Activated T-cell treated with anti-CD3 and anti-CD28 coated beads, Interleukin-2, amount 50 U/mL, for 48 hours (primary cell): ENCODE measurements around the gene CACNA1B.
"Not testable (repeated sequence)": the region's sequence is repeated elsewhere in the genome, so short reads cannot be mapped to it uniquely, and the experiment has no call there.

Source experiments
- DNase-seq, 2 experiments: peaks; one replicate each; pipeline ENCODE4 v3.0.0-alpha.2; 2020

CACNA1B gene

DNA sequence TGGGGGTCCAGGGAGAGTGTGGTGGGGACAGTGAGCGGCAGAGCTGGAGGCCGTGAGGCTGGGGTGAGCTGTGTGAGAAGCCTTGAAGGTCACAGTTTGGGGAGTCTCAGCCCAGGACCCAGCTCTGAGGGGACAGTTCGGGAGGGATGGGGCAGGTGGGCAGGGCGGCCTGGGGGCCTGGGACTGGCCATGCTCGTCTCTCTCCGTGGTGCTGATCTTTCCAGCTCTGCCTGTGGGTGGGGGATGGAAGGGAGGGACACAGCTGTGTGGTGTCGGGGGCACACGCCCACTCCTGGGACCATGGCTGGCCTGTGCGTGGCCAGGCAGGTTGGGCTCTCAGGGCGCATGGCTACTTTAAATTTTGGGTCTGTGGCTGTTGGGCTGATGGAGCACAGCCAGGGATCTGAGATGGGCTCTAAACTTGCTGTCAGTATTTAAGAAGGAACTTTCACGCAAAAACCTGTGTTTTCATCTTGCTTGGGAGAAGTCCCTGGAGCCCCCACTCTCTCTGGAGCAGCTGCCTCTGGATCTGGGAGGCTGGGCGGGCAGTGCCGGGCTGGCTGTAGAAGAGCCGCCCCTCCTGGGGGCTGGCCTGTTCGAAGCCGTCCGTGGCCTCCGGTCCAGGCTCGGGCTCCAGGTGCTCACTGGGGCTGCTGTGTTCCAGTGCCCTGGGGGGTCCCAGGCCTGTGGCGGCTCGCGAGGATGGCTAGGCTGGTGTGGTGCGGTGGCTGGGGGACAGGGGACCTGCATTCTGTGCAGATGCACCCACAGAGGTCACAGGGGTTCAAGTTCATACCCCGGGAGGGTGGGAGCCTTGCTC, 13.4 kb downstream of the CACNA1B start:
- DNase-seq = not testable (repeated sequence)

DNA sequence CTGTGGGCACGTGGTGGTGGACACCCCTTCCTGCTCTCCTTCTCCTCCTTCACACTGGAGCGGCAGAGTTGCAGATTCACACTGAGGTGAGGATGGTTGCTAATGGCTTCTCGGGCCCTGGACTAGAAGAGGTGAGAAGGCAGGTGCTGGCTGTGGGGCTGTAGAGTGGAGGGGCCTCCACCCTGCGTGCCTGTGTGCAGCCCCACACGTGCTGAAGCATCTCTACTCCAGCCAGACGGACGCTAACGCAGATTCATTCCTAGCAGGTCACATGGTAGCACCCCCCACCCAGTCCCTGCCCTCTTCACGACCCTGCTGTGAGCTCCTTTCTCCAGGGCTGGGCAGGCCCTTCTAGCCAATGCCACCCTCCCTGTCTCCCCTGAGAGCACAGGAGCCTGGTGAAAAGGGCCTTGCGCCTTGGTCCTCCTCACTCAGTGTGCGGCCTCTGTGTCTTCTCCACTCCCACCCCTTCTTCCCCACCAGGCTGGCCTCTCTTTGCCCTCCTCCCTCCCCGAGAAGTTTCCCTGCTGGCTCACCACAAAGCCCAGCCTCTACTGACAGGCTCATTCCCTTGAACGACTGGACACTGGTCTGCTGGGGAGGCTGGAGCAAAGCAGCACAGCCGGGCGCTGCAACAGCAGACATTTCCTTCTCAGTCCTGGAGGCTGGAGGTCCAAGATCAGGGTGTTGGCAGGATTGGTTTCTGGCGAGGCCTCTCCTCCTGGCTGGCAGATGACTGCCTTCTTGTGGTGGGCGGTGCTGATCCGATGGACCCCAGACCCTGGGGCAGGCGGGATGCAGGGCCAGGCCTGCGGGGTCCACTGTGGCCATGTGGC, 14.2 kb downstream of the CACNA1B start:
- no peak for DNase-seq

DNA sequence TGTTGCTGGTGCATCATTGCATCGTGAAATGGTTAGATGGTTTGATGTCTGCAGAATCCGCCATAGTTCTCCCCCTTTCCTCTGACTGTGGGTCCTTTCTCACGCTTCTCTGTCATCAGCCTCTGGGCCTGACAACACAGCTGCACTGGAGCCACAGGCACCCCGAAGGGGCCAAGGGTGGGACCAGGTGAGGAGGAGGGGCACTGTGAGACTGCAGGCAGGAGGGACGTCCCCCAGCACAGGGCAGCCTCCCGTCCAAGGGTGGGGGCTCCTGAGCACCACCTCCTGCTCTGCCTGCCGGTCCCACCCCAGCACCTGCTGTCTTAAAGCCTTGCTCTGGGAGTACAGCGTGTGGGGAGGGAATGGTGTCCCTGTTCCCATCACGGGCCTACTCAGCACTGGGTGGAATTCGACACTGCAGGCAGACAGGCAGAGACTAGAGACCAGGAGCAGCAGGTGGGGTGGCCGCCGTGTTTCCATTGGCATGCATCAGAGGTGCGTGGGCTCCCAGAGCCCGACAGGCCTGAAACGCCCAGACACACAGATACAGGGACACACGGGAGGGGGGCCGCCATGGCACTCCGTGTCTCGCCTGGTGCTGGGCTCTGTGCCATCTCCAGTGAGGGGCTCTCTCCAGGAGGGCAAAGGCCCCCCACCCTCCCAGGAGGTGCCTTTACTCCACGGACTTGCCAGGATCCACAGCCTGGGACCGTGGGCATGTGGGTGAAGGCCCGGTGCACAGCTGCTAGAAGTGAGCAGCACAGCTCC, 15.0 kb downstream of the CACNA1B start:
- DNase-seq = no peak

DNA sequence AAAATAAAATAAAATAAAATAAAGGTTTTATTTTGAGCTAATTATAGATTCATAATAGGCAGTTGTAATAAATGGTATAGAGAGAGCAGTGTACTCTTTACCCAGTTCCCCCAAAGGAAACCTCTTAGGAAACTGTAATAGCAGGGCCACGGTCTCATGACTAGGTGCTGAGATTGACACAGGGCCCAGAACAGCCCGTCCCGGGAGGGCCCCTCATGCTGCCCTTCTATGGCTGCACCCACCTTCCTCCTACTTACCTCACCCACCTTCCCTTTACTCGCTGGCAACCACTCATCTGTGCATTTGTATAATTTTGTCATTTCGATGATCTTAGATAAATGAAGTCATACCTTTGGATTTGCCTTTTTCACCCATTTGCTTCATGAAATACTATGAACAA, 16.1 kb downstream of the CACNA1B start:
- no peak for DNase-seq

DNA sequence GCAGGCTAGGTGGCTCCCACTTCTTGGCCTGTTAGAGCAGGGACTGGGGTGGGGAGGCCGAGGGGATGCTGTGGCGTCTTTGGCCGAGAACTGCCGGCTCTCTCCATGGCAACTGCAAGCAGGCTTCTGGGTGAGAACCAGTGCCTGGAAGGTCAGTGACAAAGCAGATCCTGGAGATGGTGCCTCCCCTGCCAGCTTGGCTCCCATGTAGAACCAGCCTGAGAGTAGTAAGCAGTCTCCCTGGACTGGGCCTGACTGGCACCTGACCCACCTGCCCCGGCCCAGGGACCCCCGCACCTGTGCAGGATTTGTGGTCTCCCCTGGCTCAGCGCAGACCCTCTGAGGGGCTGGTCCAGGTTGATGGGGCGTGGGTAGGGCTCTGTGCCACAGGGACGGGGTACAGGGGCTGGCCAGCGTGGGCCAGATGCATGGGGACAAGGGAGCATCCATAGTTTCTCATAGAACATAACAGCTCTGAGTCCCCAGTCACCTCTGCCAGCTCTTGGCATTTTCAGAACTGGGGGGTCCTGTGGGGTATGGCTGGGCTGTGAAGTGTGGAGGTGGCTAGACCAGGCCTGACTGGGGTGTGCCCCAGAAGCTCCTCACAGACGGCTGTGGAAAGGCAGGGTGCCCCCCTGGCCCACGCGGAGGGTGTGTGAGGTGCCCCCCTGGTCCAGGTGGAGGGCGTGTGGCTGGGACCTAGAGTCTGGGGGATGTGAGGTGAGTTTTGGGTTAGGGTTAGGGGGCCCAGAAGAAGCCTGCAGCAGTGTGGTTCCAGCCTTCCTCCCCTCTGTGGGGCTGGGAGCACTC, 22.2 kb downstream of the CACNA1B start:
- DNase-seq = no peak

DNA sequence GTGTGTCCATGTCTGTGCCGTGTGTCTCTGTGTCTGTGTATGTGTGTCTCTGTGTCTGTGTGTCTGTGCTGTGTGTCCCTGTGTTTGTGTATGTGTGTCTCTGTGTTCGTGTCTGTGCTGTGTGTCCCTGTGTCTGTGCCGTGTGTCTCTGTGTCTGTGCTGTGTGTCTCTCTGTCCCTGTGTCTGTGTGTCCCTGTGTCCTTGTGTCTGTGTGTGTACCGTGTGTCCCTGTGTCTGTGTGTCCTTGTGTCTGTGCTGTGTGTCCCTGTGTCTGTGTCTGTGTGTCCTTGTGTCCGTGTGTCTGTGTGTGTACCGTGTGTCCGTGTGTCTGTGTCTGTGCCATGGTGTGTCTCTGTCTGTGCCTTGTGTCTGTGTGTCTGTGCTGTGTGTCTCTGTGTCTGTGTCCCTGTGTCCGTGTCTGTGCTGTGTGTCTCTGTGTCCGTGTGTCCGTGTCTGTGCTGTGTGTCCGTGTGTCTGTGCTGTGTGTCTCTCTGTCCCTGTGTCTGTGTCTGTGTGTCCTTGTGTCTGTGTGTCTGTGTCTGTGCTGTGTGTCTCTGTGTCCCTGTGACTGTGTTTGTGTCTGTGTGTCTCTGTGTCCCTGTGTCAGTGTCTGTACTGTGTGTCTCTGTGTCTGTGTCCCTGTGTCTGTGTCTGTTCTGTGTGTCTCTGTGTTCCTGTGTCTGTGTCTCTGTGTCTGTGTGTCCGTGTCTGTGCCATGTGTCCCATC, 23.2 kb downstream of the CACNA1B start:
- DNase-seq = no peak

DNA sequence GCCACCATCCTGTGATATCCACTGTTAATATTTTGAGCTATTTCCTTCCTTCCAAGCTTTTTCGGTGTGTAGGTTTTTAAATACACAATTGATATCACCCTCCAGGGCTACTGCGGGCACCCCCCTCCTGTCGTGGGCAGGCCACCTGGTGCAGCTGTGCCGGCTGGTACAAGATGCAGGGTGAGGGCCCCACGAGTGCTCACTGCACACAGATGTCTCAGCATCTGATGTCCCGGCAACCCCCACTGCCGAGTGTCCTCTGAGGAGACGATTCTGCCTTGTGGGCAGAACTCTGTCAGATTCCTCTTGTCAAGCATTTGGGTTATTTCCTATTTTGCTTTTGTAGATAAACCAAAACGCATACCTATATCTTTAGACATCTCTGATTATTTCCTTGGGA, 25.1 kb downstream of the CACNA1B start:
- no peak for DNase-seq

DNA sequence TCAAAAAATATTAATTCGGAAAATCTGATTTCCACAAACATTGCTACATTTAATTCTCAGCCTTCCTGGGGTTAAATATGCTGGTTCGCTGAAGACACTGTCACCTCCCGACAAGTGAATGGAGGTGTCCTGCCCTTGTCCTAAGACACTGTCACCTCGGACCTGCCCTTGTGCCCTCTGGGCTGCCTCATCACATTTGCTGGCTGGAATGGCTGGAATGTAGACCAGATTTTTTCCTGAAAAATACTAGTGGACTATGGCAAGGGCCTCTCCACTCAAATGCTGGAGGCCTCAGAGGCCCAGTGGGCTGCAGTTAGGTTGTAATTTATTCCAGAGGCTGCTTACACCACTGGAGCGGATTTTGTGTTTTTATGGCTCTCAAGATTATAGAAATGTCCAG, 28.2 kb downstream of the CACNA1B start:
- DNase-seq = no peak

DNA sequence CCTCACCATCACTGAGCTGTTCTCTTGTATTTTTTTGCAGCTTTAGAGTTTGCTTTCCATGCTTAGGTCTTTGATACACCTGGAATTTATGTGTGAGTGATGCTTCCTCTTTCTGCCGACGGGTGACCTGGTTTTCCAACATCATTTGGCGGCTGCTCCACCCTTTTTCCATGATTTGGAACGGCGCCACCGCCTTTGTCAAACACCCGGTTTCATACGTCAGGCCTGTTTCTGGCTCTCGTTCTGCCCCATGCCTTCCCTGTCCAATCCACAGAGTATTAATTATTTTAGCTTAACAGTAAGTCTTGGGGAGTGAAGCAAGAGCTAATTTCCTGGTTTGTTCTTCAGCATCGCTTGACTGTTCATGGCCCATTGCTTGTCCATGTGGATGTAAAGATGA, 30.2 kb downstream of the CACNA1B start:
- DNase-seq = no peak

DNA sequence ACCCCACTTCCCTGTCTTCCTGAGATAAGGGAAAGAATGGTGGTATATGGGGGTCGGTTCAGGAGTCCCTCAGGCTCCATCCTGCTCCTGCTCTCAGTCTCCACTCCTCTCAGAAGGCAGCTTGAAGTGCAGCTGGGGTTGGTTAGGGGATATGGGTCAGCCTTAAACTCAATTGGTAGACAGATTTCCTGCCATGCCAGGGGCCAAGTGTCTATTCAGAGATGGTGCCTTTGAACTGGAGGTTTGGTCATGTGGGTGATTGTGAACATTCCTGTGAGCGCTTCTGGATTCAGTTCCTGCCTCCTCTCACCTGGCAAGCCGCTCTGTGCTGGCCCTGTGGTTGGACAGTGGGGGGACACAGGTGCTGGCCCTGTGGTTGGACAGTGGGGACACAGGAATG, 35.1 kb downstream of the CACNA1B start:
- DNase-seq = no peak

DNA sequence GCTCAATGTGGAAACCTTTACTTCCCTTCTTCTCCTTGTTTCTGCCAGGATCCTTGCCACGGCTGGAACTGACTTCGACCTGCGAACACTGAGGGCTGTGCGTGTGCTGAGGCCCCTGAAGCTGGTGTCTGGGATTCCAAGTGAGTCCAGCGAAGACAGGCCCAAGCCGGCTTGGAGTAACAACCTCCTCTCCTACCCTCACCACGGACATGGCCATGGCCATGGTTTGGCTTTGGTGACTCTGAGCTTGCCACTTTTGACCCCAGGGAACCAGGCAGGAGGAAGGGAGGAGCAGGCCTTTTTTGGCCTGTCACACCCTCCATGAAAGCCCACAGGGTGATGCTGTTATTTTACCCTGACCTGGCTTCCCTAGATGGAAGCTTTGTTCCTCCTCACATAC, 35.5 kb downstream of the CACNA1B start:
- DNase-seq = no peak

DNA sequence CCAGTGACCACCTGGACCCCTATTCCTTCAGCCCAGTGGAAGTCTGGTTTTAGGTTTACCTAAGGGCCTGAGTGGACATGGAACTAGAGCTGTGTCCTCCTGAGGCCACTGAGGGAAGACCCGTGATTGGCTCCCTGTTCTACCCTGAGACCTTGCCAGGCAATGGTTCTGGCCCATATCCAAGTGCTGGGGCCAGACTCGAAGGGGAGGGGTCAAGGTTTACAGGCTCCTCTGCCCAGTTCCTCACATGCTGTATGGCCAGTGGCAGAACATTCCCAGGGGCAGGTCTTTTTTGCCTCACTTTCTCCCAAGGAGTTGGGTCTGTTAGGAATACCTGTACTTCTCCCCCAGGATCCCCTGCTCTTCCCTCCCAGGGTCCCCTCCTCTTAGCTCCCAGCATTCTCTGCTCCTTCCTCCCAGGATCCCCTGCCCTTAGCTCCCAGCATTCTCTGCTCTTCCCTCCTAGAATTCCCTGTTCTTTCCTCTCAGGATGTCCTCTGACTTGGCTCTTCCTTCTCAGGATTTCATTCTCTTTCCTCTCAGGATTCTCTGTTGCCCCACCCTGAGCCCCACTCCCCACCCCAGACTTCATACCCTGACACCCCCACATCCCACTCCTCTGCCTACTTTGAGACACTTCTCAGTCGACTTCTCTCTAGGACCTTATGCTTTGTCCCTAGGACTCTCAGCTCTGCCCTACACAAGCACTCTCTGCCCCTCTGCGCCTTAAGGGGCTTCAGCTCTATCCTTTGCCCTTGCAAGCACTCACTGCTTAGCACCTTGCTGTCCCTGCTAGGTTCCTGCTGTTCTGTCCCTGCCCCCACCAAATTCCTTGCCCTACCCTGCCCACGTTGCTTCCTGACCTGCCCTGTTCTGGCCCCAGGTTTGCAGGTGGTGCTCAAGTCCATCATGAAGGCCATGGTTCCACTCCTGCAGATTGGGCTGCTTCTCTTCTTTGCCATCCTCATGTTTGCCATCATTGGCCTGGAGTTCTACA, 36.5 kb downstream of the CACNA1B start:
- no peak for DNase-seq

DNA sequence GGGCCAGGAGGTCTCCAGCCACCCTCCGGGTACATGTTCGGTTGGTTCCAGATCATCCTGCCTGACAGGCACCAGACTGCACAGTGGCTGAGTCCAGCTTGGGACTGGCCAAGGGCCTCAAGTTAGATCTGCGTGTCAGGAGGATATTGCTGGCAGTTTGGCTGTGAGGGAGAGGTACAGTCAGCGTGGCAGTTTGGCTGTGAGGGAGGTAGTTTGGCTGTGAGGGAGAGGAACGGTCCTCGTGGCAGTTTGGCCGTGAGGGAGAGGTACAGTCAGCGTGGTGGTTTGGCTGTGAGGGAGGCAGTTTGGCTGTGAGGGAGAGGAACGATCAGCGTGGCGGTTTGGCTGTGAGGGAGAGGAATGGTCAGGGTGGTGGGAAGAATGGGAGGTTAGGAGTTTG, 39.0 kb downstream of the CACNA1B start:
- no peak for DNase-seq

DNA sequence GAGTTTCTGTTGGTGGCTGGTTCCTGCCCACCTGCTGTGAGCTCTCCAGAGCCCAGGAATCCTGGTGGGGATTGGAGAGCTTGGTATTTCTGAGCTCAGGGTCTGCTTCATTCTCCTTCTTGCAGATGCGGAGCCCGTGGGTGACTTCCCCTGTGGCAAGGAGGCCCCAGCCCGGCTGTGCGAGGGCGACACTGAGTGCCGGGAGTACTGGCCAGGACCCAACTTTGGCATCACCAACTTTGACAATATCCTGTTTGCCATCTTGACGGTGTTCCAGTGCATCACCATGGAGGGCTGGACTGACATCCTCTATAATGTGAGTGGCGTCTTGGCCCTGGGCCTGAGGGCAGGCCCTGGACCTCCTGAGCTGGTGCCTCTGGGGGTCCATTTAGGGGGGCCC, 39.5 kb downstream of the CACNA1B start:
- no peak for DNase-seq

DNA sequence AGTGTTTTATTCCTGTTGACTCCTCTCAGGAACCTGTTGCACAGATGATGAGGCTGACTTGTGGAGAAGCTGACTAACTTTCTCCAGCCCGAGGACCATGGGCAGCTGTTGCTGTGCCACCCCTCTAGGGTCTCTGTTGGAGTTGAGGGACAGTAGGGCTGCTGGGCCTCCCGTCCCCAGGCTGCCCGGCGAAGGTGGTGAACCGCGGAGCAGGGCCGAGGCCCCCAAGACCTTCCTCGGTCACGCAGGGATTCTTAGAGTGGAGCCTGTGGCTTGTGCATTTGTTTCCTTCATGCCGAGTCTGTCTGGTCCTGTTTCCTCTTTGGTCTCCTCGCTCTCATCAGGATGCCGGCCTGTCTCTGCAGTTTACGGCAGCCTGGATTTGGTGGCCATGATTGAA, 40.2 kb downstream of the CACNA1B start:
- DNase-seq = no peak

DNA sequence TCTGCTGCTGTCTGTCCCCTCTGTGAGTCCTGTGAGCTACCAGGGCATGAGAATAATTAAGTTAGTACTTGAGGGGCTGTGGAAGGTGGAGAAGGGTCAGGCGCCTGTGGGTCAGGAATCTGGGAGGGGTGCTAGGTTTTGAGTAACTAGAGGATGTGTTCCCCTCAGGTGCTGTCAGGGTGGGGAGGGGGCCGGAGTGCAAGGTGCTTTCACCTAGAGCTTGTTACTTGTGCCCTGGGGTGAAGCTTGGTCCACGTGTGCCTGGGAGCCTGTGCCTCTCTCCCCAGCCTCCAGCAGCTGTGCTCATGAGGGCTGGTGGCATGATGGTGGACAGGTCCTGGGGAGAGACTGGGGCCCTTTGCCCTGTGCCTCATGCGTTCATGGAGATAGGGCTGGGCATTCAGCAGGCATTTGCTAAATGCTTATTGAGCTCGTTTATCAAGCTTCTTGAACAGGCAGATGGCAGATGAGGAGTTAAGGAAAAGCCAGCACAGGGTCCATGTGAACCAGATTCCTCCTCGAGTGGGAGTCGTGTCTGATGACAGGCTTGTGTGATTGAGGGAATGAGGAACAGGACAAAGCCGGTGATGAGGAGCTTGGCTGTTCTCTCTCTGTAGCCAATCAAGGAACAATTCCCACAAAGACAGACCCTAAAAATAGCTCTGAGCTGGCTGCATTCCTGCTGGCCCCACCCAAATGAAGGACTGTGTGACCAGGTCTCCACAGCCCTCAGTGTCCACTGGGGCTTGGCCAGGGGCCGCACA, 40.9 kb downstream of the CACNA1B start:
- no peak for DNase-seq

DNA sequence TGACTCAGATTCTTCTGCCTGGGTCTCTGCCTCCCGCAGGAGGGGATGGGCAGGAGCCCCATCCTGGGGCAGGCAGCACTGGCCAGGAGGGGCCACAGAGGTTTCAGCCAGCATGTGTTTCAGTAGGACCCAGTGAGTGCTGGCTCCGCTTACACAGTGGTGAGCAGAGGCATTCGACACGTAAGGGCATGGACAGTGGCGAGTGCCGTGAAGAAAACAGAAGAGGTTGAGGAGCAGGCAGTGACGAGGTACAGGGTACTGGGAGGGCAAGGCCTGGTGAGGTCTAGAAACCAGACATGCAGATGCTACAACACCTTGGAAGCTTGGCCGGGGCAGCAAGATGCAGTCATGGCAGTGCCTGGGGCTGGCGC, 41.5 kb downstream of the CACNA1B start:
- no peak for DNase-seq

DNA sequence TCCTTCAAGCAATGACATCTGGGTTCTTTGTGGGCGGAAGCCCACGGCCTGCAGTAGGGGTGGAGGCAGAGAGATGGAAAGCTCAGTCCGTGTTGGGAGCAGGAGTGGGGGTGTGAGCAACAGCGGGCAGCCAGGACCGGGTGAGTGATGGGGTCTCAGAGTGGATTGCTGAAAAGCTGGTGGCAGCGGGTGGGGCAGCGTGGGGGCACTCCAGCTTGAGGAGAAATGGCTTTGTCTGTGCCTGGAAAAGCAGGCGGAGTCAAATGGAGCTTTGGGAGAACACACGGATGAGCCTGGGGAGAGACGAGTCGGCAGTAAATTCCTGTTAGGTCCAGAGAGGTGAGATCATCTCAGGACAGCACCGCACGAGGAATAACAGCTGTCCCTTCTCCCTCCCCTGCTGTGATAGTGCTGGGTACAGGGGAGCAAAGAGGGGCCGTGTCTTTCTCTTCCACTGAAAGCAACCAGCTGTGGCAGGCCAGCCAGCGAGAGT, 42.1 kb downstream of the CACNA1B start:
- no peak for DNase-seq

DNA sequence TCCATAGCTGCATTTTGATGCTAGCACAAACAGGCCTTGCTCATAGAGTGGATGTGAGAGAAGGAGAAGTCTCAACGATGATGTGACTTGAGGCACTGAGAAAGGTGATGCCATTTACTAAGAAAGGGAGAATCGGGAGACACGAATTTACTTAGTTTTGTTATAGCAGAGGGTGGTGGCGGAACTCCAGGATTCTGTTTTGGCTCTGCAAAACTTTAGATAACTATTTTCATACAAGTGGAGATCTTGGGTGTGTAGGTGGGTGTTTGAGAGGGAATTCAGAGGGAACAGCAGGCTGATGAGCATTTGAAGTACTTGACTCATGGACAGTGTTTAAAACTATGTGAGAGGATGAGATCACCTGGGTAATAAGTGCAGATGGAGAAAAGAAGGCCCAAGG, 43.2 kb downstream of the CACNA1B start:
- no peak for DNase-seq

DNA sequence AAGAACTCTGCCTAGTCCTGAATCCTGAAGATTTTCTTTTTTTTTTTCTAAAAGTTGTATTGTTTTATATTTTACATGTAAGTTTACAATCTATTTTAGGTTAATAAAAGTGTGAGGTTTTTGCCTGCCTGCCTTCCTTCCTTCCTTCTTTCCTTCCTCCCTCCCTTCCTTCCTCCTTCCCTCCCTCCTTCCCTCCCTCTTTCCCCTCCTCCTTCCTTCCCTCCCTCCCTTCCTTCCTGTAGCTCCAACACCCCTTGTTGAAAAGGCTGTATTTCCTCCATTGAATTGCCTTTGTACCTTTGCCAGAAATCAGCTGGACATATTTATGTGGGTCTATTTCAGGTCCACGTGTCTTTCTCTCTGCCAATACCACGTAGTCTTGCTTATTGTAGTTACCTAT, 46.6 kb downstream of the CACNA1B start:
- no peak for DNase-seq
